SK-N-SH (cell line): Measurements from ENCODE around the gene PCNX4.

Source experiments
- RAD21 ChIP-seq: IDR thresholded peaks from 2 replicates; pipeline ENCODE4 v1.6.1; 2012; ENCODE audit warnings: mild to moderate bottlenecking, low read length
- RCOR1 ChIP-seq: fragments of 150-350 bp; IDR thresholded peaks from 2 replicates; pipeline ENCODE4 v1.6.1; 2017; ENCODE audit warnings: antibody characterized with exemption, low read length
- TAF1 ChIP-seq: IDR thresholded peaks from 2 replicates; pipeline ENCODE4 v1.6.1; 2012; ENCODE audit warnings: low read depth, mild to moderate bottlenecking, low read length, moderate library complexity, borderline replicate concordance
- TF ChIP-seq, protein P1 (sequence below): fragments of 200-600 bp; sonication (generic); IDR thresholded peaks from 2 replicates; pipeline ENCODE4 v1.6.1; 2017; ENCODE audit warnings: antibody characterized with exemption, mild to moderate bottlenecking, moderate library complexity

DNA sequence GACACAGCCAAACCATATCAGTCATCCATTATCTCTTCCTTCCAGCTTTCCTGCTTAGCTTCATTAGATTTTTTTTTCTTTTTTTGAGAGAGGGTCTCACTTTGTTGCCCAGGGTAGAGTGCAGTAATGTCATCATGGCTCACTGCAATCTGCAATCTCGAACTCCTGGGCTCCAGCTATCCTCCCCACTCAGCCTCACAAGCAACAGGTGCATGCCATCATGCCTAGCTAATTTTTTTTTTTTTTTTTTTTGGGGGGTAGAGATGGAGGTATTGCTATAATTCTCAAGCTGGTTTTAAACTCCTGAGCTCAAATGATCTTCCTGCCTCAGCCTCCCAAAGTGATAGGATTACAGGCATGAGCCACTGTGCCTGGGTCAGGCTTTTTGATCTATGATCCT is 119.0 kb downstream of the PCNX4 start:
- TF ChIP-seq TAF1 (no peak), RAD21 (no peak), RCOR1 (no peak)
- TF ChIP-seq, protein P1, sequence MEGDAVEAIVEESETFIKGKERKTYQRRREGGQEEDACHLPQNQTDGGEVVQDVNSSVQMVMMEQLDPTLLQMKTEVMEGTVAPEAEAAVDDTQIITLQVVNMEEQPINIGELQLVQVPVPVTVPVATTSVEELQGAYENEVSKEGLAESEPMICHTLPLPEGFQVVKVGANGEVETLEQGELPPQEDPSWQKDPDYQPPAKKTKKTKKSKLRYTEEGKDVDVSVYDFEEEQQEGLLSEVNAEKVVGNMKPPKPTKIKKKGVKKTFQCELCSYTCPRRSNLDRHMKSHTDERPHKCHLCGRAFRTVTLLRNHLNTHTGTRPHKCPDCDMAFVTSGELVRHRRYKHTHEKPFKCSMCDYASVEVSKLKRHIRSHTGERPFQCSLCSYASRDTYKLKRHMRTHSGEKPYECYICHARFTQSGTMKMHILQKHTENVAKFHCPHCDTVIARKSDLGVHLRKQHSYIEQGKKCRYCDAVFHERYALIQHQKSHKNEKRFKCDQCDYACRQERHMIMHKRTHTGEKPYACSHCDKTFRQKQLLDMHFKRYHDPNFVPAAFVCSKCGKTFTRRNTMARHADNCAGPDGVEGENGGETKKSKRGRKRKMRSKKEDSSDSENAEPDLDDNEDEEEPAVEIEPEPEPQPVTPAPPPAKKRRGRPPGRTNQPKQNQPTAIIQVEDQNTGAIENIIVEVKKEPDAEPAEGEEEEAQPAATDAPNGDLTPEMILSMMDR = no peak
